Bronchial epithelial cell (primary cell): ENCODE measurements around the gene TNFAIP3. TPM values are rescaled to one million over a fixed set of nuclear protein-coding genes. Genes with fewer than 3 reads are reported as not detected.

ENCODE experiments used
- DNase-seq: peaks from one replicate; pipeline ENCODE4 v3.0.0-alpha.2; 2010; ENCODE audit warnings: low read depth
- FAIRE-seq: peaks from 2 replicates; lab custom pipeline; 2011; peaks lifted over from hg19 to GRCh38; lab: Jason Lieb, UNC
- H3K27me3 ChIP-seq: 2 replicates; pipeline ENCODE4 v1.5.1; 2011; ENCODE audit warnings: low read length; ENCODE audit not compliant: control insufficient read depth, insufficient read depth
- H3K36me3 ChIP-seq: 2 replicates; pipeline ENCODE4 v1.5.1; 2011; ENCODE audit warnings: low read length; ENCODE audit not compliant: control insufficient read depth, insufficient read depth
- H3K4me3 ChIP-seq: 2 replicates; pipeline ENCODE4 v1.5.1; 2011; ENCODE audit warnings: mild to moderate bottlenecking, low read depth, low read length, control low read depth
- total RNA-seq: library from RNA; depleted of rRNA; stranded (reverse); fragments of >200 nt; gene quantifications from 2 replicates; pipeline ENCODE4 v1.2.1, GENCODE V29; 2014
- TF ChIP-seq, protein P1 (sequence below): IDR thresholded peaks from 2 replicates; pipeline ENCODE4 v1.5.1; 2011; ENCODE audit warnings: mild to moderate bottlenecking, moderate library complexity, low read length, control low read depth, inconsistent platforms; ENCODE audit not compliant: insufficient read depth, severe bottlenecking

Gene TNFAIP3
- total RNA-seq, 1 donor from 2014 or later = 2.1 TPM

DNA sequence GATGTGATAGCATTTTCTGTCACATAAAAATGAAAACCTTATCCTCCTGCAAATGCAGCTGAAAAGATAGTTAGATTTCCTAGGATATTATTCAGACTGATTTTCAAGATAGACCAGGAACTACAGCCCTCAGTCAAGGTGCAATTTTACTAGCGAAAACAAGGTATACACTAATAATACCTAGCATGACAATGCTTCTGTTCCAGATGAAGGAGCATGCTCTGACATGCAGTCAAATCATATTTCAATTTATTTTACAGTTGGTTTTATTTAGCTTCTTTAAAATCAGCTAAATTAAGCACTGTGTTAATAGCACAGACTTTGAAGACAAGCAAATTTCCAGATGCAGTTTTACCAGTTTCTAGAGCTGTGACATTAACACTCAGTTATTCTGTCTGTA lies 14.2 kb upstream of the TNFAIP3 start:
- no peaks in the 10 kb centered on the region for H3K27me3 ChIP-seq
- FAIRE-seq = no peak
- TF ChIP-seq, protein P1, sequence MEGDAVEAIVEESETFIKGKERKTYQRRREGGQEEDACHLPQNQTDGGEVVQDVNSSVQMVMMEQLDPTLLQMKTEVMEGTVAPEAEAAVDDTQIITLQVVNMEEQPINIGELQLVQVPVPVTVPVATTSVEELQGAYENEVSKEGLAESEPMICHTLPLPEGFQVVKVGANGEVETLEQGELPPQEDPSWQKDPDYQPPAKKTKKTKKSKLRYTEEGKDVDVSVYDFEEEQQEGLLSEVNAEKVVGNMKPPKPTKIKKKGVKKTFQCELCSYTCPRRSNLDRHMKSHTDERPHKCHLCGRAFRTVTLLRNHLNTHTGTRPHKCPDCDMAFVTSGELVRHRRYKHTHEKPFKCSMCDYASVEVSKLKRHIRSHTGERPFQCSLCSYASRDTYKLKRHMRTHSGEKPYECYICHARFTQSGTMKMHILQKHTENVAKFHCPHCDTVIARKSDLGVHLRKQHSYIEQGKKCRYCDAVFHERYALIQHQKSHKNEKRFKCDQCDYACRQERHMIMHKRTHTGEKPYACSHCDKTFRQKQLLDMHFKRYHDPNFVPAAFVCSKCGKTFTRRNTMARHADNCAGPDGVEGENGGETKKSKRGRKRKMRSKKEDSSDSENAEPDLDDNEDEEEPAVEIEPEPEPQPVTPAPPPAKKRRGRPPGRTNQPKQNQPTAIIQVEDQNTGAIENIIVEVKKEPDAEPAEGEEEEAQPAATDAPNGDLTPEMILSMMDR = no peak
- DNase-seq = peak; percentile 62
- no peaks in the 10 kb centered on the region for H3K36me3 ChIP-seq
- H3K4me3 ChIP-seq = no peak overlapping the region

DNA sequence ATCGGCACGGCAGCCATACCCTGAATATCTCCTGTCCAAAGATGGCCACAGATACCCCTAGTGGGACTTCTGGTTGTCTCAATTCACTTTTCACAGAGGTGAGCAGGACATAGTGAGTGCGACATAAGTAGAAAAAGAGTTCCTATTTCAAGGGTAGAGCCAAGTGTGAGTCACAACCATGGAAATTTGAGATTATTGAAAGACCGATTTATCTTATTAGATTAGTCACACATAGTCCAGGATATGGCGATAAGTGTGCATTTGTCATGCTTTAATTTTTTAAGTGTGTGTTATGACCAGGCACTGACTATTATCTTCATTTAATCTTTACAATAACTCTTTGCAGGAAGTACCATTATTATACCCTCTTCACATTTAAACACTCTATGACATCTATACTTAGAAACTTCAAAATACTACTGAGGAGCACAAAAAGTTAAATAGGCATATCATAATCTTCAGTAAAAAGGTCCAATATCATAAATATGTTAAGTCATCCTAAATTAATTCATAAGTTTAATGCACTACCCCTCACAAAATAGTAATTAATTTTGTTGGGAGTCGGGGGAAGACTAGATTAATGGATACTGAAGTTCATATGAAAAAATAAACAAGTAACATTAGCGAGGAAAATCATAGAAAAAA lies 13.4 kb upstream of the TNFAIP3 start:
- TF ChIP-seq, protein P1 = no peak
- no peaks in the 10 kb centered on the region for H3K27me3 ChIP-seq
- no peaks in the 10 kb centered on the region for H3K36me3 ChIP-seq
- peak; percentile 36 for FAIRE-seq
- DNase-seq = peak; percentile 98
- H3K4me3 ChIP-seq = no peak overlapping the region

DNA sequence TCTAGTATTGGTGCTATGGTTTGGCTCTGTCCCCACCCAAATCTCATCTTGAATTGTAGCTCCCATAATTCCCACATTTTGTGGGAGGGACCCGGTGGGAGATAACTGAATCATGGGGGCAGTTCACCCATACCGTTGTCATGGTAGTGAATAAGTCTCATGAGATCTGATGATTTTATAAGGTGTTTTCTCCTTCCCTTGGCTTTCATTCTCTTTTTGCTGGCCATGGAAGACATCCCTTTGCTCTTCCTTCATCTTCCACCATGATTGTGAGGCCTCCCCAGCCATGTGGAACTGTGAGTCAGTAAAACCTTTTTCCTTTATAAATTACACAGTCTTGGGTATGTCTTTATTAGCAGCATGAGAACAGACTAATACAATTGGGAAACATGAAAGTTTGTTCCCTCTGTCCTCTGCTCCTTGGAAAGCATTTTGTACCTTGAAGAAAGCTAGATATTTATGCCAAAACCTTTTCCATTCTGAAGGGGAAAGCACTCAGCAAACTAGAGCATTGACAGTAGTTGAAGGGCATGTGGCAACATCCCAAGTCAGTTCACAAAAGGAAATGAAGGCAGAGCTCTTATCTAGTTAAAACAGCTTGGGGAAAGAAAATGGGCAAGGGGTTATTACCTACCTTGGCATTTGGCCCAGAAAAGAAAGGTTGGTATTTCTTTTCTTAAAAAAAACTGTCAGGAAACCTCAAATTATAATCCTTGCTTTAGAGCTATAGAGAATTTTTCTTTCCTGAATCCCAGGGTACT lies 10.7 kb upstream of the TNFAIP3 start:
- H3K27me3 ChIP-seq = no peaks in the 10 kb centered on the region
- H3K36me3 ChIP-seq = no peaks in the 10 kb centered on the region
- H3K4me3 ChIP-seq = no peak overlapping the region
- DNase-seq = no peak
- TF ChIP-seq, protein P1 = no peak
- FAIRE-seq = no peak

DNA sequence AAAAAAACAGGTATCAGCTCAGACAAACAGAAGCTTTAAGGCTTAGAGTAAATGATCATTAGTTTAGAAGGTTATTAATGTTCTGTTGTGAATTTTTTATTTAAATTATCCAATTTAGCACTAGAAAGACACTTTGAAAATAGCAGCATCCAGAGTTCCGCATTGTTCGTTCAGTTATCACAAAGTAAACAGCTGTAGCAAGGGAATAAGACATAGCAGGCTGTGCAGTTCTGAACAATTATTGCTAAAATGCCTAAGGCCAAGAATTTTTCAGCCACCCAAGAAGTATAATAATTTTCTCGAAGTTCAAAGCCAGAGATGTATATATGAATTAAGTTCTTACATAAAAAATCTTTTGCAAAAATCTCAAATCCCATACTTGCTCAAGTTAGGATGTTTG lies 8.0 kb upstream of the TNFAIP3 start:
- Histone ChIP-seq H3K4me3 (no peak overlapping the region), H3K27me3 (no peaks in the 10 kb centered on the region), H3K36me3 (no peaks in the 10 kb centered on the region)
- TF ChIP-seq, protein P1 = no peak
- no peak for FAIRE-seq
- no peak for DNase-seq

DNA sequence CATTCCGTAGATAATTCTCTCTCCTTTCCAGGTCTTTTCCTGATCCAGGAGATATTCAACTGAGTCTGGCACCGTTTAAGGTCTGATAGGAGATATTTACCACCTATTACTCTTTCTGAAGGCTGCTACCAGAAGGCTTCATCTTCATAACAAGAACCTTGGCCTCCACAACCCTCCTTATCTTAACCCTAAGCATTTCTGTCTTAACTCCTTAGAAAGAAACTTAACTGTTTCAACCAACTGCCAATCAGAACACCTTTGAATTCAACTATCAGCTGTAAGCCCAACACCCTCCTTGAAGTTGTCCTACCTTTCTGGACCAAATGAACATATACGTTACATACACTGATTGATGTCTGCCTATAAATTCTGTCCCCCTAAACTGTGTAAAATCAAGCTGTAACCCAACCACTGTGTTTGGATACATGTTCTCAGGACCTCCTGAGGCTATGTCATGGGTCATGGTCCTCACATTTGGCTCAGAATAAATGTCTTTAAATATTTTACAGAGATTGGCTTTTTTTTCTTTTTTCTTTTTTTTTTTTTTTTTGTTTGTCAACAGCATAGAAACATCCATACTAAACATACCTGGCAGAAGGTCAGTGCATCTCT lies 6.6 kb upstream of the TNFAIP3 start:
- TF ChIP-seq, protein P1 = no peak
- Histone ChIP-seq H3K4me3 (no peak overlapping the region), H3K27me3 (no peaks in the 10 kb centered on the region), H3K36me3 (no peaks in the 10 kb centered on the region)
- FAIRE-seq = peak; percentile 7
- no peak for DNase-seq
